GM18951 (cell line): ENCODE results near the gene KLF15.

ENCODE experiments used
- POLR2A ChIP-seq: IDR thresholded peaks from 4 replicates; pipeline ENCODE4 v1.6.1; 2011; ENCODE audit warnings: mild to moderate bottlenecking; ENCODE audit not compliant: insufficient read length, insufficient read depth; ENCODE audit errors: extremely low read depth
- in situ Hi-C: fragments of 300-500 bp; cut with MboI; formaldehyde crosslinking; loops from one replicate; pipeline ENCODE4 v1.12.0; 2022; ENCODE audit warnings: low sequenced_read_pairs, mixed read lengths, inconsistent platforms; ENCODE audit not compliant: unreplicated experiment

The KLF15 gene

DNA sequence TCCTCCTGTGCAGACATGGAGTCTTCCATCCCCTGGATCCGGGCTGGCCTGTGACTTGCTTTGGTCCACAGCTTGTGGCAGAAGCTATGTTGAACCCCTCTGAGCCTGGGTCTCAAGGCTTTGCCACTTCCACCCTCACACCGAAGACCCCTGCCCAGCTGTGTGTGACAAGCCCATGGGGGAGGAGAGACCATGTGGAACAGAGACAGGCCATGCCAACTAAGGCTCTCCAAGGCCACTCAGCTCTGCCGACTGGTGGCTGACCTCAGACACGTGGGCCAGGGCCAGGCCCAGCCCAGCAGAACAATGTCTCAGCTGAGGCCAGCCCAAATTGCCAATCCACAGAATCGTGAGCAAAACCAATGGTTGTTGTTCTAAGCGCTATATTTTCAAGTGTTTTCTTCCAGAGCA is 21.1 kb upstream of the KLF15 start:
- TF ChIP-seq POLR2A: no peak
- in situ Hi-C loops: loop anchor here (25.0 kb wide), 1 partner anchor 241 kb away; no protein-coding TSS in a partner anchor

DNA sequence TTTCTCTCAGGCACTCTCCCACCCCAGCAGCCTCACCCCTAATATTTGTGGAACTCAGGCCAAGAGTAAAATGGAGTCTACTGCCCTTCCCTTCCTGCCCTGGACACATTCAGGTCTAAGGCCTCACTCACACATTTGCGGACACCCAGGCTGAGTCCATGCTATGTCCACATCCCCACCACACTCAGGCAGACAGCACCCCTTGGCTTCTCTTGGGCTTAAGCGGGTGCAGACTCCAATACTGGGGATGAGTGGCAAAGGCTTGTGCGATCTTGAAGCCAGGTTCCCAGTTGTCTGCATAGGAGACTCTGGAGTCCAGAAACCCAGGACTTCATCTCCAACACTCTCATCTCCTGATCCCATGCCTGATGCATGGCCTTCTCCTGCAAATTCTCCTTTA is 20.0 kb upstream of the KLF15 start:
- no peak for TF ChIP-seq POLR2A
- in situ Hi-C loops: loop anchor here (25.0 kb wide), 1 partner anchor 240 kb away; no protein-coding TSS in a partner anchor

DNA sequence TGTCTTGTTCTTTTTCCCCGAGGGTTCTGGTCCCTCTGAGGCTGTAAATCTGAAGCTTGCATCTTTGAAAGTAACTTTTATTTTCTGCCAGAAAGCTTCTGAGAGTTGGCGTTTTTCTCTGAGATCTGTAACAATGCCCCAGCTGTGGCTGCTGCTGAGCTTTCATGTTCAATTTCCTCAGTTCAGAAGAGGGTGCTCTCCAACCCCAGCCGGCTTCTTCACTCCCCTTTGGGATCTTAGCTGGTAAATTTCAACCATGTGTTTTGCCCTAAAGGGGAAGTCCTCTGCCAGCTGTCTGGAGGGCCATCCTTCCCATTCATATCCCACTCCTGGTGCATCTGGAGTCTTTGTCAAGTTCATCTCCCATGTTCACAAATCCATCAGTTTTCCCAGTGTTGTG is 19.2 kb upstream of the KLF15 start:
- no peak for TF ChIP-seq POLR2A
- in situ Hi-C loops: loop anchor here (25.0 kb wide), 1 partner anchor 239 kb away; no protein-coding TSS in a partner anchor

DNA sequence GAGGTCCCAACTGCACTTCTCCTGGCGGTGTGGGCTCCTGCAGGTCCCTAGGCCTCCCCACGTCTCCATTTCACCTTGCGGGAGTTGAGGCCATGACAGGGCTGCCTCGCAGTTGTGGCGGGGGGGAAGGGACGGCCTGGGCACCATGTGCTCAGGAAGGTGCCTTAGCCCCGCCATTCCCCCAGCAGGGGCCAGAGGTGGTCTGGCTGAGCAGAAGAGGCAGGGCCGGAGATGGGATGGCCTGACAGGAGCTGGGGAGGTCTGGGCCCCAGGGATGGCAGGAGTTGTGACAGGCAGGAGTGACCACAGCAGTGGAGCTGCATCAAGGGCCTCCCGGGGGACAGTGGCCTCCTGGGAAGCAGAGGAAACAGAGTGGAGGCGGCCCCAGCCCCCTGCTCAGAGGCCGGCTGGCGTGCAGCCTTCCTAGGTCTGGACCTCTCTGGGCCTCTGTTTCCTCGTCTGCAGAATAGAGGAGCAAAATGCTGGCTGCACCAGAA is 18.7 kb upstream of the KLF15 start:
- in situ Hi-C loops: loop anchor here (25.0 kb wide), 1 partner anchor 239 kb away; no protein-coding TSS in a partner anchor

DNA sequence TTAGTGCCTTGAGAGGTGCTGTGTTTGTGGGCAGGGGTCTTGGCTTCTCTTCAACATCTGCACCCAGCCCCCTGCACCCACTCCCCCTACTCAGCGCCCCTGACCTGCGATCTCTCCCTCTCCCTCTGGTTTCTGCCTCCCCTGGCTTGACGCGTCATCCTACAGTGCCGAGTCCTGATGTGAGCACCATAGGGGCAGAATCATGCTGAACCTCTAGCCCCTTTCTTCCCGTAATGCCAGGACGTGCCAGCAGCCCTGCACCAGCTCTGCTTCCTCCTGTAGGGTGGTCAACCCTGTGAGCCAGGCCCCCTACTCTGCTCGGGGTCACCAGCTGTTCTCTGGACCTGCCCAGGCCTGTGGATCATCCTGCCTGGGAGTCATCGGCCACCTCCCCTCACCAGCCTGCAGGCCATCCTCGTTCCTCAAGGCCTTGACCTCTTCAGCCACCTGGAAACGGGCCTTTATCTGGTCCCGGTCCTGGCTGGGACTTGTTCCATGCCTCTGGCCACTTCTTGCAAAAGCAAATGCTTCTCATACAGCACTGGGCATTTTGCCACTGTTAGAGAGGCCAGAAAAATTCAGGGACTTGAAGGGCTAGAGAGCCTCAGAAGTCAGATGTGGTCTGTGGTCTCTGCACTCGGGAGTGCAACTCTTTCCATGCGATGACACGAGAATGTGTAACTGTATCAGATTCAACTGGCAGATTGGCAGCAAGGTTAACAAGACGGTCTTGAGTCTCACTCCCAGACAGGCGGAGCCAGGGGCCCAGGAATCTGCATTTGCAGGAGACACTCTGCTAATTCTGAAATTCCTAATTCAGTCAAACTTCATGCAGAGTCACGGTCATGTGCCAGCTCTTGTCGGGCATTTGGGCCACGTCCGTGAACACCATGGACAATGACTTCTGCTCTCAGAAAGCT is 16.7 kb upstream of the KLF15 start:
- in situ Hi-C loops: no loop called here
- TF ChIP-seq POLR2A: no peak

More for the DNA sequence above, 18.7 kb upstream of the KLF15 start:
- TF ChIP-seq POLR2A: no peak

DNA sequence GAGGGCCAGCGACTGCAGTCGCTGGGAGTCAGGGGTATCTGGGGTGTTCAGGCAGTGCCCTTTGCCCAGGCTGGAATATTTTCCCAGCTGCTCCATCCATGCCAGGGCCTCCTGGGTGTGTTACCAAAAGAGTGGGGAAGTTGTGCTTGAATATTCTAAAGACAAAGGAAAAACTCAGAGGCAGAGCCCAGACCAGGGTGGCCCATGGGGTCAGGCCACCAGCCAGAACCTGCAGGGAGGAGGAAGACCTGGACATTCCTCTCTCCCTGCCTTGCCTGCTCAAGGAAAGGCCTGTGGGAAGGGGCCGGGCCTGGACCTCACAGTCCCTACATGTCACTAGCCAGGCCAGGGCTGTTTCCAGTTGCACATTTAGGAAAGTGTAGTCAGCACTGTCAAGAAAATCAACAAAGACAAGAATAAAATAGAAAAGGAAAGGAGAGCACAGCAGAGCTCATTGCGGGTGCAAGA is 16.0 kb upstream of the KLF15 start:
- in situ Hi-C loops: no loop called here
- no peak for TF ChIP-seq POLR2A

DNA sequence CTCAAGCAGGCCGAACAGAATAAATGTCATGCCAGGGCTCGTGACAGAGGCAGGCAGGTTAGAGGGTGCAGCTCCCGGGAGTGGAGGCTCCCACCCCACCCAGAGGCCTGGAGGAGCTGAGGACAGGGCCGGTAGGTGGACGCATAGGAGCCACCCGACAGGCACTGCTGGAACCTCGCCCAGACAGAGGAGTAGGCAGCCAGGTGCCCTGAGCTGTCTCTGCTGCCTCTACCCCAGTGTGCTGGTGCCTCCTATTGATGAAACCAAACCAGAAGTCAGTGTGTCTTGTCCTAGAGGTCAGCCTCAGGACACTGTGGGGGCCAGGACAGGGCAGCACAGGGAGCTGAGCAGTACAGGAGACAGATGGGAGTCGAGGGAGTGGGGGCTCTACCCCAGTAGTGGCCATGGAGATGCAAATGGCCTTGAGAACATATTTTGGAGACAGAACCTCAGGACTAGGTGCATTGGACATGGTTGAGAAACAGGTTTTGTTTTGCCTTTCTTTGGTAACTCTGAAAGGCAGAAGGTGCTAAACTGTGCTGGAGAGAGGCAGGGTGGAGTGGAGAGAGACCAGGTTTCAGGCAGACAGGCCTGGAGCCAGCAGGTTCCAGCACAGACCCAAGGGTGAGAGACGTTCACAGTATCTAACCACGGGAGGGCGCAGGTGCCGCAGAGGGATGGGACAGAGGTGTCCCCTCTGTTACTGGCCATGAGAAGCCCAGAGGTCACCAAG is 15.4 kb upstream of the KLF15 start:
- TF ChIP-seq POLR2A: no peak
- in situ Hi-C loops: no loop called here

DNA sequence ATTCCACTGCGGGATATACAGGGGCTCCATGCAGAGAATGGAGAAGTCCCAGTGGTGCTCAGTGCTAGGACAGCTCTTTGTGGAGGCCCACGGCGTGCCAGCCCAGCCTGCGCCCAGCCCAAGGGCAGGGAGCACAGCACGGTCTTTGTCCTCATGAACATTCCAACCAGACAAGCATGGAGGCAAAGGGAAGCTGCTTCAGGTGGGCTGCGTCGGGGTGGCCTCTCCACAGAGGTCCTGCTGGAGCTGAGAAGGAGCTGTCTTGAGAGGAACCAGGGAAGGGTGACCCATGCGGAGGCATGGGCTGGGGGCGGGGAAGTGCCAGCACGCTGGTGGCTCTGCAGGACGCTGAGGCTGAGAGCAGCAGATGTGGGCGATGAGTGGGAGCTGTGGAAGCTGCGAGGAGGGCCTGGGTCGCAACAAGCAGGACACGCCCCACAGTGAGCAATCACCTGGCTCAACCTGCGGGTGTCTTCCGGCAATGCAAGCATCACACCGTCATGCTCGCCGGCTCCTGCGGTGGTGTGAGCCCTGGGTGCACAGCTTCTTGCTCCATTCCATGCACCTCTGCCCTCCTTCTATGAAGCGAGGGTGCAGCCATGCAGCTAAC is 14.0 kb upstream of the KLF15 start:
- in situ Hi-C loops: no loop called here
- no peak for TF ChIP-seq POLR2A

DNA sequence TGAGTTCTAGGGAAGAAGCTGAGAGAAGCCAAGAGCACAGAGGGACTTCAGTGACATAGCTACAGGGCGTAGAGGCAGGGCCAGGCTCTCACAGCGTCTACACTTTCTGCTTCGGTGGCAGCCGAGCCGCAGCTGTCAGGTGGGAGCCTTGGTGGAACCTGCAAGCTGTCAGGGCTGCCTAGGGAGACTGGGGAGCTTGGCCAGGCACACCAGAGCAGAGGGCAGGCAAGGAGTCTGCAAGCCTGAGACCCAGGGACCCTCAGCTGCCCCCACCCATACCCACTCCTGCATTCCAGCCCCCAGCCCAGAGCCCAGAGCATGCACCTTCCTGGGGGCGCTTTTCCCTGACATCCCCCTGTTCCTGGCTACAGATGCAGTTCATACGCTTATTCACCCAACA is 13.4 kb upstream of the KLF15 start:
- TF ChIP-seq POLR2A: no peak
- in situ Hi-C loops: no loop called here

DNA sequence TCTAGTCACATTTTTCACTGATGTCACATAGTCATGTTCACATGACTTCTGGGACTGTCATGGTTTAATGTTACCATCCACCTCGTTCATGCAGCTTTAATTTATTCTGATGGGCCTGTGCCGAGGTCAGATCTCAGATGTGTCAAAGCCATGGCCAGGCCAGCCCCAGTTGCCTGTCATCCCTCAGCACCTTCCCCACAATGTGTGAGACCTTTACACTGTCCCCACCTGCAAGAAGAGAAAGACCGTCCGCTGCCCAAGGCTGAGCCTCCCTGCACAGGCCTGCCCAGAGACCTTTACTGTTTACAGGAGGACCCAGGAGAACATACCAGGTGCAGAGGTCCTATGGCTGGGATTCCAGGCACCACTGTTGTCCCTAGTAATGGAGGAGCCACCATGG is 12.8 kb upstream of the KLF15 start:
- in situ Hi-C loops: no loop called here
- TF ChIP-seq POLR2A: no peak

DNA sequence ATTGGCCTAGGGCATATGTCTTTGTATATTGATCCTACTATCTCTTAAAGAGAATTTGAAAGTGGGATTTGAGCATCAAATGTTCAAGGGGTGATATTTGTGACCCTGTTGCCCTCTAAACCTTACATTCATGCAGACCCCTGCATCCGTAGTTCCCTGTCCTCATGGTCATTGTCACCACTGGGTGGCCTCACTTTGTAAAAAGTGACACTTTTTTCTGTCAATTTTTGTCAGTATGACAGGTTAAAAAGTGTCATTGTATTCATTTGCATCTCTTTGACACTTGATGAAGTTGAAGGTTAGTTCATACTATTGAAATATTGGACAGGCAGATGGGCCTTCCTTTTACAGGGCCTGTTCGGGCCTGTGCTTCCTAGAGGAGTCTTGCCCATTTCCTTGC is 12.3 kb upstream of the KLF15 start:
- in situ Hi-C loops: no loop called here
- no peak for TF ChIP-seq POLR2A

DNA sequence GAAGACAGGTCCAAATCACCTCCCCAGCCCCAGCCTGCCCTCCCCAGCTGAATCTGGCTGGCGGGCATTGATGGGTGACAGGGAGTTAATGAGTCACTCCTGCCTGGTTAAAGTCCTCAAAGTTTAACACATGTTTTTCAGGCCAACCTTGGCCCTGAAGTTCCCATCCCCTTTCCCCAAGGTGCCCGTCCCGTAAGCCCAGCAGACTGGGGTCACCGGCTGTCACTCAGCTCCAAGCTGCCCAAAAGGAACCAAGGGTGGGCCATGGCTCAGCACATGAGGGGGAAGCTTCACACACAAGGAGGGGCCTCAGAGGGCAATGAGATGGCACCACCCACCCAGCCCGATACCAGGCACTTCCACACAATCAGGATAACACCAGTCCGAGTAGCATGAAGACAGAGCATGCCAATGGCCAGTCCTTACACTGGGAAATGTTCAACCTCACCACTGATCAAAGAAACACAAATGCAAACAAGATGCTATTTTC is 10.2 kb upstream of the KLF15 start:
- no peak for TF ChIP-seq POLR2A
- in situ Hi-C loops: no loop called here
